ACHN (cell line): Measurements from ENCODE around the gene JAKMIP1.

Experiments used
- DNase-seq: peaks from one replicate; pipeline ENCODE4 v3.0.0-alpha.2; 2015
- in situ Hi-C: cut with HindIII; loops from 2 replicates; pipeline ENCODE4 v1.10.0; 2017; ENCODE audit warnings: low sequenced_read_pairs, low pct_ligation_motif_present, low pct_unique_long_range_greater_than_20kb

Gene JAKMIP1

GRCh38 chr4:6206771-6207290, 6.5 kb upstream of the JAKMIP1 start:
- DNase-seq: no peak
- in situ Hi-C loops: no loop called here

GRCh38 chr4:6205973-6206372, 5.6 kb upstream of the JAKMIP1 start:
- in situ Hi-C loops: no loop called here

GRCh38 chr4:6205567-6205931, 5.2 kb upstream of the JAKMIP1 start:
- in situ Hi-C loops: no loop called here
- no peak for DNase-seq

More at GRCh38 chr4:6205973-6206372, 5.6 kb upstream of the JAKMIP1 start:
- no peak for DNase-seq

- DNase-seq: no peak
- in situ Hi-C loops: no loop called here
These were observed 4.7 kb upstream of the JAKMIP1 start for GRCh38 chr4:6204871-6205566.

- in situ Hi-C loops: no loop called here
- no peak for DNase-seq
These were observed 3.7 kb upstream of the JAKMIP1 start for GRCh38 chr4:6204098-6204497.

- in situ Hi-C loops: no loop called here
- DNase-seq: no peak
These were observed 1.3 kb upstream of the JAKMIP1 start for GRCh38 chr4:6201580-6202091.

- in situ Hi-C loops: no loop called here
- DNase-seq: no peak
These were observed 593 bp upstream of the JAKMIP1 start for GRCh38 chr4:6200922-6201362.

- in situ Hi-C loops: no loop called here
- no peak for DNase-seq
These were observed 877 bp downstream of the JAKMIP1 start for GRCh38 chr4:6199422-6199921.

GRCh38 chr4:6198768-6199421, 1.5 kb downstream of the JAKMIP1 start:
- in situ Hi-C loops: no loop called here
- DNase-seq: no peak

- in situ Hi-C loops: no loop called here
These were observed 2.1 kb downstream of the JAKMIP1 start for GRCh38 chr4:6198278-6198677.

GRCh38 chr4:6197433-6198174, 2.7 kb downstream of the JAKMIP1 start:
- in situ Hi-C loops: no loop called here
- no peak for DNase-seq

More at GRCh38 chr4:6198278-6198677, 2.1 kb downstream of the JAKMIP1 start:
- no peak for DNase-seq

GRCh38 chr4:6196871-6197270, 3.5 kb downstream of the JAKMIP1 start:
- in situ Hi-C loops: no loop called here
- DNase-seq: no peak

- in situ Hi-C loops: no loop called here
- no peak for DNase-seq
These were observed 4.0 kb downstream of the JAKMIP1 start for GRCh38 chr4:6196324-6196723.

- DNase-seq: no peak
- in situ Hi-C loops: no loop called here
These were observed 4.6 kb downstream of the JAKMIP1 start for GRCh38 chr4:6195602-6196319.

GRCh38 chr4:6194458-6195195, 5.7 kb downstream of the JAKMIP1 start:
- DNase-seq: no peak
- in situ Hi-C loops: no loop called here

GRCh38 chr4:6193399-6193798, 7.0 kb downstream of the JAKMIP1 start:
- in situ Hi-C loops: no loop called here

GRCh38 chr4:6192245-6192644, 8.1 kb downstream of the JAKMIP1 start:
- in situ Hi-C loops: no loop called here
- DNase-seq: no peak

More at GRCh38 chr4:6193399-6193798, 7.0 kb downstream of the JAKMIP1 start:
- DNase-seq: no peak
